Vagina (tissue), 2 donors: ENCODE data around the gene P2RX5. TPM values are rescaled to one million over a fixed set of nuclear protein-coding genes. Genes with fewer than 3 reads are reported as not detected.

Experiments
- DNase-seq, 2 donors: peaks; one replicate each; pipeline ENCODE4 v3.0.0-alpha.2; 2017; ENCODE audit errors: extremely low spot score in 2 of 2
- H3K27ac ChIP-seq: fragments of 200-600 bp; sonication (generic); one replicate; pipeline ENCODE4 v1.5.1; 2019
- H3K27me3 ChIP-seq: fragments of 200-600 bp; sonication (generic); one replicate; pipeline ENCODE4 v1.5.1; 2019
- H3K36me3 ChIP-seq, 2 donors: fragments of 200-600 bp; sonication (generic); one replicate each; pipeline ENCODE4 v1.5.1; 2017 to 2019
- H3K4me1 ChIP-seq: fragments of 200-600 bp; sonication (generic); one replicate; pipeline ENCODE4 v1.5.1; 2019
- H3K4me3 ChIP-seq, 2 donors: fragments of 200-600 bp; sonication (generic); 1 replicate in 1 of 2; 2 replicates in 1 of 2; pipeline ENCODE4 v1.5.1; 2016 to 2019
- H3K9me3 ChIP-seq: fragments of 200-600 bp; sonication (generic); one replicate; pipeline ENCODE4 v1.5.1; 2019
- POLR2A ChIP-seq, 2 donors: fragments of 450-650 bp; IDR thresholded peaks; one replicate each; pipeline ENCODE4 v1.6.1; 2017; ENCODE audit warnings: antibody characterized with exemption in 2 of 2, mild to moderate bottlenecking in 2 of 2, moderate library complexity in 2 of 2
- POLR2AphosphoS5 ChIP-seq, 2 donors: sonication (generic); formaldehyde crosslinking; IDR thresholded peaks; one replicate each; pipeline ENCODE4 v1.9.0; 2017; ENCODE audit warnings: antibody characterized with exemption in 2 of 2, mild to moderate bottlenecking in 2 of 2, low read depth in 1 of 2; ENCODE audit not compliant: insufficient read depth in 1 of 2
- intact Hi-C: fragments of 100-400 bp; cut with DNase I; formaldehyde crosslinking; loops from one replicate; pipeline ENCODE4 v1.15.1; 2023
- total RNA-seq: library from RNA; depleted of rRNA; stranded (reverse); fragments of >200 nt; gene quantifications from one replicate; pipeline ENCODE4 v1.2.3, GENCODE V29; 2016
- TF ChIP-seq, protein P1 (sequence below), 3 experiments: fragments of 450-650 bp in 2 of 3; fragments of 200-600 bp in 1 of 3; sonication (generic) in 1 of 3; IDR thresholded peaks; one replicate each; pipeline ENCODE4 v1.5.1; 2017 to 2019; ENCODE audit warnings: antibody characterized with exemption in 3 of 3, mild to moderate bottlenecking in 2 of 3, moderate library complexity in 2 of 3

P2RX5 gene
- total RNA-seq, 1 donor from 2014 or later, result 1.7 TPM

DNA sequence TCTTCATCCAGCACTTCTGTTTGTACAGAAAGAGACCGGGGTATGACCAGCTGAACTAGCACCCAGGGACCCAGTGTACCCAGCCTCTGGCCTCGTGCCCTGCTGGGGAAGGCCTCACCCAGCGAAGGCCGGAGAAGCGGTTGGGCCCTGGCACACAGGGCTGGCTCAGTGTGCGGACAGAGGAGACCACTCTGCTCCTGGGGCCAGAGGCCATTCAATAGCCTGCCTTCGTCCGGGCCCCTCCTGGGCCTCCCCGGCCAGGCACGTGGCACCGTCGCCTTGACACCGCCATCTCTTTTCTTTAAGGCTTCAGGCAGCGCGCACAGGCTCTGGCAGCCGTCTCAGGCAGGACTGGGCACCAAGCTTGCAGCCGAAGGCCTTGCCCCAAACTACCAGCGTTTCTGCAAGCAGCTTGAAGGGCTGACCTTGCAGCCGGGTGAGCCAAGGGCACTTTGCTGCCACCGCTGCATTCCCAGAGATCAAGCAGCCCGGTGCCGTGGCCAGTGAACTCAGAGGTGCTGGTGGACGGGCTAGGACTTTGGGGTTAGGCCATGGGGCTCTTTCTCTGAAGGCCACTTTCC lies 35.6 kb downstream of the P2RX5 start:
- intact Hi-C loops, result no loop called here
- Histone ChIP-seq H3K9me3 (no peaks in the 10 kb centered on the region), H3K36me3 (peaks cover 0 to 30% of the 10 kb centered on the region in 2 donors), H3K4me1 (peaks cover 60% of the 10 kb centered on the region), H3K4me3 (no peak overlapping the region), H3K27ac (peak overlapping the region; percentile 90), H3K27me3 (no peaks in the 10 kb centered on the region)
- TF ChIP-seq POLR2AphosphoS5 (IDR thresholded peaks at IDR 0.05; ENCODE audit: insufficient read depth in 1 of 2, low read depth in 1 of 2) (no peak), POLR2A (IDR thresholded peaks at IDR 0.05) (no peak)
- TF ChIP-seq, protein P1, sequence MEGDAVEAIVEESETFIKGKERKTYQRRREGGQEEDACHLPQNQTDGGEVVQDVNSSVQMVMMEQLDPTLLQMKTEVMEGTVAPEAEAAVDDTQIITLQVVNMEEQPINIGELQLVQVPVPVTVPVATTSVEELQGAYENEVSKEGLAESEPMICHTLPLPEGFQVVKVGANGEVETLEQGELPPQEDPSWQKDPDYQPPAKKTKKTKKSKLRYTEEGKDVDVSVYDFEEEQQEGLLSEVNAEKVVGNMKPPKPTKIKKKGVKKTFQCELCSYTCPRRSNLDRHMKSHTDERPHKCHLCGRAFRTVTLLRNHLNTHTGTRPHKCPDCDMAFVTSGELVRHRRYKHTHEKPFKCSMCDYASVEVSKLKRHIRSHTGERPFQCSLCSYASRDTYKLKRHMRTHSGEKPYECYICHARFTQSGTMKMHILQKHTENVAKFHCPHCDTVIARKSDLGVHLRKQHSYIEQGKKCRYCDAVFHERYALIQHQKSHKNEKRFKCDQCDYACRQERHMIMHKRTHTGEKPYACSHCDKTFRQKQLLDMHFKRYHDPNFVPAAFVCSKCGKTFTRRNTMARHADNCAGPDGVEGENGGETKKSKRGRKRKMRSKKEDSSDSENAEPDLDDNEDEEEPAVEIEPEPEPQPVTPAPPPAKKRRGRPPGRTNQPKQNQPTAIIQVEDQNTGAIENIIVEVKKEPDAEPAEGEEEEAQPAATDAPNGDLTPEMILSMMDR (IDR thresholded peaks at IDR 0.05), result no peak
- no peak for DNase-seq

DNA sequence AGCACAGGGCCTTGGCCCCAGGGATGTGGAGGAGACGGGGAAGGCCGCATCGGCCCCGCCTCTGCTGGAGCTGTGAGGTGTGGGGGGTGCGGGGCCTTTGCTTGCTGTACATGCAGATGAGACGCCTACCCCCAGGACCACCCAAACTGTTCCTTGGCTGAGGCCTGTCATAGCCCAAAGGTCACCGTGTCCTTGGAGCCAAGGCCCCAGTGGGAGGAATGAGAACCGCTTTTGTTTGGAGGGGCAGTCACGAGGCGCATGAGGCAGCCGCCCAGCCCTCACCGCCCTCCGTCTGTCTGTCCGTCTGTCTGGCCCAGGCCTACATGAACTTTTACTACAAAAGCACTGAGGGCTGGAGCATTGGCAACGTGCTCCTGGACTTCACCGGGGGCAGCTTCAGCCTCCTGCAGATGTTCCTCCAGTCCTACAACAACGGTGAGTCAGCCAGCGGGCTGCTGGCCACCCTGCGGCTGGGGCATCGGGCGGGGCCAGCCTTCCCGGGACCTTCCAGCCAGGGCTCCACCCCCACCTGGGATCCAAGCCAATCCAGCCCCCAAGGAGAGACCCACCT lies 36.3 kb downstream of the P2RX5 start:
- DNase-seq, result peak in 1 of 2 donors; percentile 94
- intact Hi-C loops, result no loop called here
- H3K4me3 ChIP-seq, result no peak overlapping the region
- H3K9me3 ChIP-seq, result no peaks in the 10 kb centered on the region
- H3K4me1 ChIP-seq, result peaks cover 52% of the 10 kb centered on the region
- H3K36me3 ChIP-seq, result peaks cover 0 to 23% of the 10 kb centered on the region in 2 donors
- no peaks in the 10 kb centered on the region for H3K27me3 ChIP-seq
- peak overlapping the region; percentile 90 for H3K27ac ChIP-seq
- TF ChIP-seq POLR2AphosphoS5 (IDR thresholded peaks at IDR 0.05; ENCODE audit: insufficient read depth in 1 of 2, low read depth in 1 of 2) (peak; percentile 53 to 80), POLR2A (IDR thresholded peaks at IDR 0.05) (no peak)
- TF ChIP-seq, protein P1 (IDR thresholded peaks at IDR 0.05), result peak in 1 of 3 experiments; percentile 36

DNA sequence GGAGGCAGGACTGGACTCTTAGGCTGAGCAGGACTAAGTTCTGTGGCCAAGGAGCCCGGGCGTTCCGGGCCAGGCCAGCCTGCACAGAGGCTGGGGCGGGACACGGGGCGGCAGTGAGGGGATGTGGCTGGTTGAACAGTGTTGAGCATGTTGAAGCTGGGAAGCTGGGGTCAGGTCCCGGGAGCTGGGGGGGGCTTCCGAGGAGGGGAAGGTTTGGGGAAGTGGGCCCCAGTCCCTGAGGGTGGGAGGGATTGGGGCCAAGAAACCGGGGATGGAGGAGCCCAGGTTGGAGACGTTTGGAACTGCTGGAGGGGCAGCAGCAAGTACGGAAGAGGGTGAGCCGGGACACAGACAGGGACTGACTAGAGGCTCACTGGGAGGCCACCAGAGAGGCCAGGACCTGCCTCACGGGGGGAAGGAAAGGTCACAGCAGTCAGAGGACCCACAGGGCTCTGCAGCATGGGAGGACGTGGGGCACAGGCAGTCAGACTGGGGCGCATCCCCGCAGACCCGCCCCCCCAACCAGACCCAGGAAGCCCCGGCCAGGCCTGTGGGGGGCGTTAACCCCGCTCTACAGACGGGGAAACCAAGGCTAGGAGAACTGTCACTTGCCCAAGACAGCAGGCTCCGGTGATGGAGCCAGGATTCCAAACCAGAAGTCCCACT lies 37.0 kb downstream of the P2RX5 start:
- Histone ChIP-seq H3K4me3 (no peak overlapping the region), H3K9me3 (no peaks in the 10 kb centered on the region), H3K4me1 (peaks cover 48% of the 10 kb centered on the region), H3K27ac (peak overlapping the region; percentile 90), H3K36me3 (peaks cover 0 to 17% of the 10 kb centered on the region in 2 donors), H3K27me3 (no peaks in the 10 kb centered on the region)
- intact Hi-C loops, result no loop called here
- no peak for DNase-seq
- no peak for TF ChIP-seq POLR2A (IDR thresholded peaks at IDR 0.05)
- TF ChIP-seq POLR2AphosphoS5 (IDR thresholded peaks at IDR 0.05; ENCODE audit: insufficient read depth in 1 of 2, low read depth in 1 of 2), result no peak
- TF ChIP-seq, protein P1 (IDR thresholded peaks at IDR 0.05), result no peak

DNA sequence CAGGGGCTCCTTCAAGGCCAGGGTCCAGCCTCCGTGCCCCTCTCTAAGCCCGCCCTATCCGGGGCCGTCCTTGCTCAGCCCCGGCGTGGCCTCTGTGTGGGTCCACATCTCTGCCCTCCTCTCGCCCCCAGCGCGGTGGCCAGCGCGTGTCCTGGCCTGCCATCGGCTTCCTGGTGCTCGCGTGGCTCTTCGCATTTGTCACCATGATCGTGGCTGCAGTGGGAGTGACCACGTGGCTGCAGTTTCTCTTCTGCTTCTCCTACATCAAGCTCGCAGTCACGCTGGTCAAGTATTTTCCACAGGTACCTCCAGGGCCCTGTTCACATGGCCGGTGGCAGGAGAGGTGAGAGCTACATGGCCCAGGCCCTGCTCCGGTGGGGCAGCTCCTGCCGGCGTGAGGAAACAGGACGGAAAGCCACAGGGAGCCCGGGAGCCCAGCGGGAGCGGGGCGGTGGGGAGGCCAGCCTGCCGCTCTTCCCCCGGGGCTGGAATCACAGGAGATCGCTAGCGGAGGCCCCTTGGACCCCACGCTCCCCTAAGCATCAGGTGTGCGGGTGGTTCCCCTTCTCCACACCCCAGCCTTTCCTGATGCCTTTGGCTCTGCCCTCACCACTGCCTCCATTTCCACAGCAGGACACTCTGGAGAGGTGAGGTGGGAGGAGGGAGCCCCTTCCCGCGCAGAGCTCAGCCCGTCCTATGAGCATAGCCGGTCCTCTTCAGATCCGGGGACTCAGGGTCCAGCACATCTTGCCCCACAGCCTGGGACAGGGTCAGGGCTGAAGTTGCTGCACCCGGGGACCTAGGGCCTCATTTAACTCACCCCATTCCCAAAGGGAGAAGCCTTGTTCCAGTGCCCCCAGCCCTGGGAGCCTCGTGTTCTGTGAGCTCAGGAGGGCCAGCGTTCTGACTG lies 37.8 kb downstream of the P2RX5 start:
- Histone ChIP-seq H3K4me1 (peaks cover 48% of the 10 kb centered on the region), H3K36me3 (peaks cover 0 to 9% of the 10 kb centered on the region in 2 donors)
- intact Hi-C loops, result no loop called here

More for the DNA sequence above, 37.8 kb downstream of the P2RX5 start:
- no peak for DNase-seq
- peak overlapping the region; percentile 90 for H3K27ac ChIP-seq
- H3K9me3 ChIP-seq, result no peaks in the 10 kb centered on the region
- no peak overlapping the region for H3K4me3 ChIP-seq
- no peaks in the 10 kb centered on the region for H3K27me3 ChIP-seq
- TF ChIP-seq, protein P1 (IDR thresholded peaks at IDR 0.05), result no peak
- TF ChIP-seq POLR2AphosphoS5 (IDR thresholded peaks at IDR 0.05; ENCODE audit: insufficient read depth in 1 of 2, low read depth in 1 of 2) (no peak), POLR2A (IDR thresholded peaks at IDR 0.05) (no peak)
